HG03521 (cell line): Measurements from ENCODE around the gene NCS1.

Source experiments
- ATAC-seq: cut with Tn5 transposase; IDR thresholded peaks from one replicate; pipeline ENCODE4 v1.9.1; 2021; ENCODE audit warnings: mild to moderate bottlenecking, moderate library complexity; ENCODE audit not compliant: unreplicated experiment

NCS1 gene

DNA sequence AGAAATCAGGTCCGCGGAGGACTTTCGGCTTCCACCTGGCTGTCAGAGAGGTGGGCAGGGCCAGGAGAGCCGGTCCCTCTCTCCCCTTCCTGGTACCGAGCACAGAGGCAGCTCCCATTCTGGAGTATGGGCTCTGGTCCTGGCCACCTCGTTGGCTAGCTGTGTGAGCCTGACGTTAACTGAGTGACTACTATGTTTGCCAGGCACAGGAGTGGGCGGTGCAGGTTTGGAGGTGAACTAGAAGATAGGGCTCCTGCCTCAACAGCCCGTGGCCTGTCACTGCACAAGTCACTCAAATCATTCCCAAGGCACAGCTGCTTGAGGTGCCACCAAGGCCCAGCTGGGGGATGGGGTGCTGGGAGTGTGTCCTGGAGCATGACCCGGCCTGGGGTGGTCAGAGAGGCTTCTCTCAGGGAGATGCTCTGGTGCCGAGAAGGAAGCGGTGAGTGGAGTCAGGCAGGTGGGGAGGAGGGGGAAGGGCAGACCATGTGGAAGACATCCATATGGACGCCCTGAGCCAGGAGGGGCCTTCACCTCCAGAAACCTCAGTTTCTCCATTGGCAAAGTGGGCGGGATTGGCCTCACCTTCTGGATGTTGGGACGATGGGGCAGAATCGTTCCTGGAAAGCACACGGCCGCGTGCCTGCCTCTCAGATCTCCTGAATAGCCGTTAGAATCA lies 39.5 kb downstream of the NCS1 start:
- ATAC-seq = no peak

DNA sequence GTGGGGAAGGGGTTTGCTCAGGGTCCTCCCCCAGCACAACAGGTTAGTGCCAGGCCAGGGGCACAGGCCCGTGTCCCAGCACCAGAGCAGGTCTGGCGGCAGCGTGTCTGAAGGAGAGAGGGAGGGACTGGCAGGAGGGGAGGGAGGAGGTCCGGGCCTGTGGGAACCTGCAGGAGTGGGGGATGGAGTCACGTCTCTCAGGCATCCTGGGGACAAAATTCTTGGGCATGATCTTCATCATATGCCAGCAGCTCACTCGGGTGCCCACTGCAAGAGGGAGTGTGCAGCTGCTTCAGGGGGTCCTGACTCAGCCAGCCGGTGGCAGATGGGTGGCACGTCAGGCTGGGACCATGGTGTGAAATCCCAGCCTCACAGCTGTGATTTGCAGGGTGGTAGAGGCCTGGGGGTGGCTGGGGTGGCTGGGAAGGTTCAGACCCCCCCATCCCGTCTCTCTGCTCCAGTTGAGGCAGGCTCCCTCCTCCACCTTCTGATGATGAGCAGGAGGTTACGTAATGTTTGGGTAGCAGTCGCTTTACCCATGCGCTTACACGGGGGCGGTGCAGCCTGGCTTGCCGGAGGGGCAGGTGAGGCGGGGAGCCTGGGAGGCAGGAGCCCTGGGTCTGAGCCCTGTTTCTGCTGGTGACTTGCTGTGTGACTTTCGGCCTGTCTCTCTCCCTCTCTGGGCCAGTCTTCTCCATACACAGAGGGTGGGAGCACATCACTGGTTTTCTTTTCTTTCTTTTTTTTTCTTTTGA lies 40.5 kb downstream of the NCS1 start:
- no peak for ATAC-seq

DNA sequence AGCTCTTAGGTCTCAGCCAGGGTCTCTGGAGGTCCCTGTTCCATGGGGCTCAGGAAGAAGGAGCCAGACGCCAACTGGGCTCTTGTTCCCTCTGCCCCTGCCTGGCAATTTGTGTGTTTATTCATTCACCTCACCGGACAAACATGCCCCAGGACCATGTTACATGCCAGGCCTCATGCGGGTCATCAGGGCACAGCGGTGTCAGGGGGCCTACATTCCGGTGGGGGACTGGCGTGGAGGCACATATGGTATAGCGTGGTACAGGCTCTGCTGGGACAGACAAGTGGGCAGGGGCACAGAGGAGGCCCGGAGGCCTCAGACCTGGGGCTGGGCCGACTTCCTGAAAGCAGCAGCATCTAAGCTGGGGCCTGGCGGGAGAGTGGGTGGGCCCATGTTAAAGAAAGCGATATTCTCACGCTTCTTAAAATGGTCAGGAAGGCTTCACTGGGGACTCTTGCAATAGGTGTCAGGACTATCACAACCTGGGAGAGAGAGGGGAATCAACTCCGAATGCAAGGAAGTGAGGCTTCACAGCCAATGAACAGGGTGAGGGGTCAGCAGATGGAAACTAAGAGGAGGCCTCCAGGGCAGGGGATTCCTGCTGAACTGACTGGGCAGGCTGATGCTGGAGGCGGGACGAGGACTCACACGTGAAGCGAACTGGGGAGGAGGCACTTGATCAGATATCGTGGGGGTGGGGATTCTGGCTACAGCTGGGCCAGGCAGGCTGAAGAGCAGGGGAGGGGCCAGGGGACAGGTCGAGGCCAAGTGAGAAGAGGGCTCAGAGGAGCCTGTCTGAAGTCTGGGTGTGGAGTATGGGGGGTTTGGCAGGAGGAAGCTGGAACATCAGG lies 41.9 kb downstream of the NCS1 start:
- no peak for ATAC-seq

DNA sequence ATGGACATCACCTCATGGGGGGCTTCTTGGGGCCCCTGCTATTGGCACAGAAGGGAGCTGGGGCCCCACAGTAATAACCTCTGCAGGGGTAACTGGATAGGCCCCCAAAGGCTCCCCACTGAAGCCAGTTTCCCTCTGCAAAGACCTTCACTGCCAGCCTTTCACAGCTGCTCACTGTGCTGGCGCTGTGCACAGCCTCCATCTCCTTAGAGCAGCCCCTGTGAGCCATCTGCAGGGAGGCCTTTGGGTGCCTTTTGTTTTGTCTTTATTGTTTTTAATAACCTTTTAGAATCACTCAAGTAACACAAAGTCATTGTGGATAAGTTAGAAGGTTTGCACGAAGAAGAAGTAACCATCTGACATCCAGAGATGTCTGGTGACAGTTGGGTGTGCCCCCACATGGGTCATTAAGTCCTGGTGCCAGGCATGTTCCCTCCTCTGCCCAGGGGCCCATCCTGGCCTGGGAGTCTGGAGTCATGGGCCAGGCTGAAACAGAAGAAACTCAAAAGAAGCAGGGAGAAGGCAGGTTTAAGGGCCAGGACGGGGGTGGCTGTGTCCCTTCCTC lies 42.7 kb downstream of the NCS1 start:
- no peak for ATAC-seq

DNA sequence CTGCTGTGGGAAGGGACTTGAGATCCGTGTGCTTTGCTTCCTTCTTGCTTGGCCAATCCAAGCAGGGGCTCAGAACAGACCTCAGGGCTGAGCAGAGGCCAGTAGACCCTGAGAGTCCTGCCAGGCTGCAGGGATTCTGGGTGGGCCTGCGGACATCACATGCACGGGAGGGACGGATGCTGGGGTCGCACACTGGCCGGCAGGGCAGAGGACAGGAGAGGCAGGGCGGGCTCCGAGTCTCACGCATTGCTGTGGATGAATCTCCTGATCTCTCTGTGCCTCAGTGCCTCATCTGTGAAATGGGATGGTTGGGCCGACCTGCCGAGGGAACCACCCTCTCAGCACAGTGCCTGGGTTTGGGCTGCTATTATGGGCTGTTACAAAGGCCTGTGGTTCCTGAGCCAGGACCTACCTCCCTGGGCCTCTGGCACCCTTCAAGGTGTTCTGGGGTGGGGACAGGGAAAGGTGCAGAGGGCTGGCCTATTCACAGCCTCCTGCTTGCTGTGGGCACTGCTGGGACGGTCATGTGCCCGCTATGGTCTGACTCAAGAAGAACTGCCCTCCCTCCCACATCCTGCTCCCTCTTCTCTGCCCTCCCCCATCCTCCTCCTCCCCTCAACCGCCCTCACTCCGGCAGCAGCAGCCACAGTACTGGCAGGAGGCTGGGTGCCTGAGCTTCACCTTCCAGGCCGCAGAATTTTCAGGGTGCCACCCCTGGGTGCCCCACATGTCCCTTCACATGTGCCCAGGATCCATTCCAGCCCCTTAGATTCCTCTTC lies 43.3 kb downstream of the NCS1 start:
- ATAC-seq = no peak

DNA sequence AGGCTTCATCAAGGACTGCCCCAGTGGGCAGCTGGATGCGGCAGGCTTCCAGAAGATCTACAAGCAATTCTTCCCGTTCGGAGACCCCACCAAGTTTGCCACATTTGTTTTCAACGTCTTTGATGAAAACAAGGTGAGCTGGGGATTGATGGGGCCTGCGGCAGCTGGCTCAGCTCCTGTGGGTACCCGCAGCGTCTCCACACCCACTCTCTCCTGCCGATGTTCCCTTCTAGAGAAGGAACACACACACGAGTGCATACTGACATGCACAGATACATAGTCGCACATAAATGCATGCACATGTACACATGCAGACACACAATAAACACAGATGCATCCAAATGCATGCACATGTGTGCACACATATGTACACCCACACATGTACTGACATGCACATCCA lies 45.6 kb downstream of the NCS1 start:
- ATAC-seq = no peak

DNA sequence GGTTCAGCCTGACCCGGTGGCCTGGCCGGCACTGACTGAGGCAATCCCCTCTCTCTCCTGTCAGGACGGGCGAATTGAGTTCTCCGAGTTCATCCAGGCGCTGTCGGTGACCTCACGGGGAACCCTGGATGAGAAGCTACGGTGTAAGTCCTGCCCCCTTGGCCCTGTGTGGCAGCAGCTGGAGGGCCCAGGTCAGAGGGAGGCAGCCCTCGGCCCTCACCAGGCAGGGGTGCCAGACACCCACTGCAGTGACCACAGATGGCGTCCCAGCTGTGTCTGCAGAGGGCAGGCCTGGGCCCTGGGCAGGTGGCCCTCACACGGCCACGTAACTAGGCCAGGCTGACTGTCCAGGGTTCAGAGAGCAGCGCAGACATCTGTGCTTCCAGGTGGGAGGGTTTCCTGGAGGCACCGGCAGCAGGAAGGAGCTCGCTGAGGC lies 47.5 kb downstream of the NCS1 start:
- ATAC-seq = no peak

DNA sequence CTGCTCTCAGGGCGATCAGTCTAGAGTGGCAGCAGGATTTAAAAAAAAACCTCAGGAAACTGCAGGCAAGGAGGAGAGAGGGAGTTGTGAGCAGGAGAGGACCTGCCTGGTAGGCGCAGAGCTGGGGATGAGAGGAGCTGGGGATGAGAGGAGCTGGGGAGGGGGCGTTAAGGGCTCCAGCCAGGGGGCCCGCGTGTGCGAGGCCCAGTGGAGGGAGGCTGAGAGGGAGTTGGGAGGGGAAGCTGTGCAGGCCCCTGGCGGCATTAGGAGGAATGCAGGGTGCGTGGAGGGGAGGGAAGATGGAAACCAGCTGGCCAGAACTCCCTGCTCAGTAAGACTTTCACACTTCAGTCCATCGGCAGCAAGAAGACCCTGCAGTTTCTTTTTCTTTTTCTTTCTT lies 48.1 kb downstream of the NCS1 start:
- ATAC-seq = no peak

DNA sequence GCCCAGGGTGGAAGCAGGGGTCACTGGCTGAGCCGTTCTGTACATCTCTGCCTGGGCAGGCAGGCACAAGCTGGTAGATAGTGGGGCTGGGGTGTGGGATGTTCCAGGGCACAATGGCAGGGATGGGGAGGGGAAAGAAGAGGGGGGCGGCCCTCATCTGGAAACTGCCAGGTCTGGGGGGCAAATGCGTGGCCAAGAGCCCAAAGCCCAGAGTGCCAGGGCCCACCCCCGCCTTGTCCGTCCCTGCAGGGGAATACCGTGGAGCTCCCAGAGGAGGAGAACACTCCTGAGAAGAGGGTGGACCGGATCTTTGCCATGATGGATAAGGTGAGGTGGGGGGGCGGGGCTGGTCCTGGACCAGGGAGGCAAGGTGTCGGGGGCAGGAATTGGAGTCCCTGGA lies 50.6 kb downstream of the NCS1 start:
- ATAC-seq = no peak

DNA sequence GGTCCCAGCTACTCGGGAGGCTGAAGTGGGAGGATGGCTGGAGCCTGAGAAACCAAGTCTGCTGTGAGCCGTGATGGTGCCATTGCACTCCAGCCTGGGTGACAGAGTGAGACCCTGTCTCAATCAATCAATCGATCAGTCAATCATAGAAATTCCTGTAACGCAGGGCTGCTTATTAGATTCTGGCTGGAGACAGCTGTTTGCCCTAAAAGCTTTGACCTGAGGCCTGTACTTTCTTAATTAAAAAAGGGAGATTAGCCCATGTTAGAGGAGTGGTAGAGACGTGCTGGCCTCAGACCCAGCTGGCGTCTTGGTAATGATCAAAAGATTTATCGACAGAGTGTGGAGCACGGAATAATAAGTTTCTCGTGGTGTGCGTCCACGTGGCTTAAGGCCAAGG lies 52.9 kb downstream of the NCS1 start:
- ATAC-seq = no peak

DNA sequence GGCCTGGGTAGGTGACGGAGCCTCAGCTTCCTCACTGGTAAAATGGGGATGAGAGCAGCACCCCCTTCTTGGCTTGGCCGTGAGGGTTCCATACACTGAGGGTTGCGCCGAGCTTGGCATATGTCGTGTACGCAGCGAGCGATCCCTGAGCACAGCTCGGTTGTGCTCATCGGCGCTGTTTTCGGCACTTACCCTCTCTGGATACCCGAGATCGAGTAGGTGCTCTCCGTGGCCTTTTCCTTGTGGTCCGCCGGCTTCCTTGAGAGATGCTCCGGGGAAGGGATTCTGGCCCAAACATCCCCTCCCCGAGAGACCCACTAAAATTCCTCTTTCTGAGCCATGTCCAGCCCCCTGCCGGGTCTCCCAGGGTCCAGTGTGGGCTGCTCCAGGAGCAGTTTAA lies 53.4 kb downstream of the NCS1 start:
- no peak for ATAC-seq

DNA sequence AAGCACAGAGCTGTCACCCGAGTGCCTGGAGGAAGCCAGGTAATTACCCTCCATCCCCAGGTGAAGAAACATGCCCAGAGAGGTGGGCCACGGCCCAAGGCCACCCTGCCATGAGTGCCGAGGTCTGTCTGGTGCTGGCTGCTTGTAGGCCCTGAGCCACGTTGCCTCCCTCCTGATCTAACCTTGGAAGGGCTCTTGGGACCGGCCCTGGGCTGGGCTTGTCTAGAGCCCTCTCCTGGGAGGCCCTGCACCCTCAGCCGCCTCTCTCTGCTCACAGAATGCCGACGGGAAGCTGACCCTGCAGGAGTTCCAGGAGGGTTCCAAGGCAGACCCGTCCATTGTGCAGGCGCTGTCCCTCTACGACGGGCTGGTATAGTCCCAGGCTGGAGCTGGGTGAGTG lies 53.9 kb downstream of the NCS1 start:
- no peak for ATAC-seq

DNA sequence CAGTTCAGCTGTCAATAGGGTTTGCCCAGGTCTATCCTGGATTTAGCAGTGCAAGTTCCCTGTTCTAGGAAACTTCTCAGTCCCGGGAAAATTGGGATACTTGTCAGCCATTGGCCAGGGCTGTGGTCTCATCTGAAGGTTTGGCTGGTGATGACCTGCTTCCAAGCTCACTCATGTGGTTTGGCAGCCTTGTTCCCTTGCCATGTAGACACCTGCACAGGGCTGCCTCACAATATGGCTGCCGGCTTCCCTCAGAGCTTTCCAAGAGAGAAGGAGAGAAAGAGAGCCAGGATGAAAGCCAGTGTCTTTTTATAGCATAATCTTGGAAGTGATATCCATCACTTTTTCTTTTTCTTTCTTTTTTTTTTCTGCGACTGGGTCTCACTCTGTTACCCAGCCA lies 55.6 kb downstream of the NCS1 start:
- no peak for ATAC-seq

DNA sequence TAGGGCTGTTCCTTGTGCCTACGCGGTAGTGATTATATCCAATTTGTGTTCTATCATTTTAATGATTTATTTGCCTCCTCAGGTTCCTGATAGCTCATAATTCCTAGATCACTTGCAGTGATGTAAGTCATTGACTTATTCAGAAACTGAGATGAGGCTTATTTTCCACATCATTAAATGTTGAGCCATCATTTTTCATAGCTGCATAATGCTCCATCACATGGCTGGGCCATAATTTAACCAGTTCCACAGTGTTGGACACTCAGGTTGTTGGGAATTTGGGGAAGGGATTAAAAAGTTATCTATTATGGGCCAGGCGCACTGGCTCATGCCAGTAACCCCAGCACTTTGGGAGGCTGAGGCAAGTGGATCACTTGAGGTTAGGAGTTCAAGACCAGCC lies 57.6 kb downstream of the NCS1 start:
- ATAC-seq = no peak

DNA sequence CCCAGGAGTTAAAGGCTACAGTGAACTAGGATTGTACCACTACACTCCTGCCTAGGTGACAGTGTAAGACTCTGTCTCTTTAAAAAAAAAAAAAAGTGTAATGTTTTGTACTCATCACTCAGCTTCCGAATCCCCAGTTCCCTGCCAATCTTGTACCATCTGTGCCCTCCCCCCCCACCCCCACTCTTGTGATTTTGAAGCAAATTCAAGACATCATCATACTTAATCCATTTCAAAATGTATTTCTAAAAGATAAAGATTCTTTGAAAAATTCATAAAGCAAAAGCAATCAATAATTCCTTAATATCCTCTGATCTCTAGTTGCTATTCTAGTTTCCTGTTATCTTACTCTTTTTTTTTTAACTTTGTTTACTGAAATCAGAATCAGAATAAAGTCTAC lies 58.4 kb downstream of the NCS1 start:
- ATAC-seq = no peak

DNA sequence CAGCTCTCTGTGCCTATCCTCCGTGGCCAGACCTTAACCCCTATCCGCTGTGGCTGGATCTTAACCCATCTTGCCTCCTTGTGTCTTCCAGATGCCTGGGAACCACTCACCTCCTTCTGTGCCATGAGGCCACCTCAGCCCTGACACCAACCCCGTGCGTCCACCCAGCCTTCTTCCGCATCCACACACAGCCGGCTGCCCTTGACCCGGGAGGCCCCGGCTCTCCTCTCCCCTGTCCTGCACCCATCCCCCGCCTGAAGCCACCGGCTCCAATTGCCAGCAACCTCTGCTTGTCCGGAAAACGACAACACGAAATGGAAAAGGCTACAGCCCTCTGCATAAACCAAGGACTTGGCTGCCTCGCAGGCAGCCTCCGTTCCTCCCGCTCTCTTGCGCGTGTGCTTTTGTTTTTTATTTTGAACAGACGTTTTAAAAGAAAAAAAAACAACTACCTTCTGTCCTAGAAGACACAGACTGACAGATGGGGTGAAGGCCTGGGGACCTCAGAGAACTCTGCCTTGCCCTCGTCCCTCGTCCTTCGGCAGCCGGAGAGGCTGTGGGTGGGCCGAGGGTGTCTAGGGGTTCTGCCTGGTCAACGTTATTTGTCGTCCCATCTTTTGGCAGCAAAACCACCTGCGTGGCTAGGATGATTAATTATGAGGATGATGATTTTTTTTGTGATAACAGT lies 60.8 kb downstream of the NCS1 start:
- ATAC-seq = no peak

DNA sequence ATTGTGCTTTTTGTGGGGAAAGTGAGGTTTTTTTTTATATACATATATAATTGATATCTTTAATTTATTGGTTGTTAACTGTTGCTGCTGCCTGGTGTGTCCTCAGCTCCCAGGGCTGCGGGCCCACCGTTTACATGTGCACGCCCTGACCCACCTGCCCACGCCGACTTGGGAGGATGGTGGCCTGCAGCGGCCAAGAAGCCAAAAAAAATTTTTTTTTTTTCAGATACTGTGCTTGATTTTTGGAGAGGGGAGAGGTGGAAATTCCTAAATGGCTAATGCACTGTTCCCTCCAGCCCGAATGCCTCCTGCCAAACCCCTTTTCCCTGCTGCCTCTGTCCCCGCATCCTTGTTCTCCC lies 61.4 kb downstream of the NCS1 start:
- ATAC-seq = no peak

DNA sequence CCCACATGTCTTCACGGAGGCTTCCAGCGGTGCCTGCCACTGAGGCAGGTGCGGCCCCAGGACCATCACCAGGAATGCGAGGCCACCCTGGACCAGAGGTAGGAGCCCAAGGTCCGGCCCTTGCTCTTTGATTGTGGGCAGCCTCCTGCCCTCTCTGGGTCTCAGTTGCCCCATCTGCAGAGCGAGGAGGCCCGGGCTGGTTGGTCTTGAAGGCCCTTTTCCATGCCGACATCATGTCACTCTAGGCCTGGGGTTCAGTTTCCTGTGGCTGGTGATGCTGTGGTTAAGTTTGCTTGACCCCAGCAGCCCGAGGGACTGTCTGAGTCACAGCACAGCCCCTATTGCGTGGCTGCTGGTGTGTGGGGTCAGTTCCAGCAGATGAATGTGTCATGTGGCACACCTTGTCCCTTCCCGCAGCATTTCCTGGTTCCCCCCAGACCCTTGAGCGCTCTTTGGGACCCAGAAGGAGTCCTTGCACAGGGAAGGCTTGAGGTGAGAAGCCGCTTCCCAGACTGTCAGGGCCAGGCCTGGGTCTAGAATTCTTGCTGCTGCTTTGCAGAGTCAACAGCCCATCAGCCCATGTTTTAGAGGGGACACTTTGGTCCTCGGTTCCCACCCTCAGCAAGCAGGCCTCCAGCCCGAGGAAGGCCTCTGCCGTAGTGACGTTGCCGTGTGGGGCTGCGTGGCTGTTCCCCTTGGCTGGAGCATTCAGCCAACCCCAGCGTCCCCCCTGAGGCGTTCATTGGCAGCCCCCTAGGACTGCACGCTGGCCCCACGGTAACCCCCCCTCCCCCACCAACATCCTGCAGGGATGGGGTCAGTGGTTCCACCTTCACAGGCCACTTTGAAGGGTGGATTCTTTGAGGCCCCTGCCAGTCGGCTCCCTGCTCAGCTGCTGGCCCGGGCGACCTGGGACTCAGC lies 62.4 kb downstream of the NCS1 start:
- no peak for ATAC-seq
